ENCODE data around the gene ZNF256.

ZNF256 gene

GRCh38 chr19:57947419-57948134 is at the start of gene ZNF256:
TSS of gene ZNF256 (minus strand) at chr19:57947706. CDS start at chr19:57947474, 232 bp downstream.
- peak; percentile 95 for DNase-seq

DNA sequence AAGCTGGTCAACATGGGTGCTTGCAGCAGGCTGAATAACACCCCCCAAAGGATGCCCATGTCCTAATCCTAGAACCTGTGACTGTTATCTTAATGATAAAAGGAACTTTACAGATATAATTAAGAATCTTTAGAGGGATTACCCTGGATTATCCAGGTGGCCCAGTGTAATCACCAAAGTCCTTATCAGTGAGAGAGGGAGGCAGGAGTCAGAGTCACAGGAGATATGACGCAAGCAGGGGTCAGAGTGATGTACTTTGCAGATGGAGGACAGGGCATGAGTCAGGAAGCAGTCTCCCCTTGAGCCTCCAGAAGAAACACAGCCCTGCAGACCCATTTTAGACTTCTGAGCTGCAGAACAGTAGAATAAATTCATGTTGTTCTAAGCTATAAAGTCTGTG is 45.3 kb upstream of the ZNF256 start:
- DNase-seq = no peak

DNA sequence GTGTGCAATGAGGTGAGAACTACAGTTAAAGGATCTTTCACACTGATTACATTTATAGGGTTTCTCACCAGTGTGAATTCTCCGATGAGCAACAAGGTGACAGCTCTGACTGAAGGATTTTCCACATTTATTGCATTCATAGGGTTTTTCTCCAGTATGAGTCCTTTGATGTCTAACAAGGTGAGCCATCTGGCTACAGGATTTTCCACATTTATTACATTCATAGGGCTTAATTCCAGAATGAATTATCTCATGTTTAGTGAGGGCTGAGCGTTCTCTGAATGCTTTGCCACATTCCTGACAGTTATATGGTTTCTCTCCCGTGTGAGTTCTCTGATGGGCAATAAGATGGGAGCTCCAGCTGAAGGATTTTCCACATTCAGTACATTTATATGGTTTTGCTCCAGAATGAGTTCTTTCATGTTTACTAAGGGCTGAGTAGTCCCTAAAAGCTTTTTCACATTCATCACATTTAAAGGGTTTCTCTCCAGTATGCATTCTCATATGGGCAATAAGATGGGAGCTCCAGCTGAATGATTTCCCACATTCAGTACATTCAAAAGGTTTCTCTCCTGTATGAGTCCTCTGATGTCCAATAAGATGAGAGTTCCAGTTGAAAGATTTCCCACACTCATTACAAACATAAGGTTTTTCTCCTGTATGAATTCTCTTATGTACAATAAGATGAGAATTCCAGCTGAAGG is 31.2 kb upstream of the ZNF256 start:
- no peak for DNase-seq

GRCh38 chr19:57974434-57974833 is 26.9 kb upstream of the ZNF256 start, which contains the start of gene C19orf18:
TSS of gene C19orf18 (minus strand) at chr19:57974534. CDS start at chr19:57974432, 102 bp downstream.
- no peak for DNase-seq

GRCh38 chr19:57964761-57965160 is 17.3 kb upstream of the ZNF256 start:
- DNase-seq = no peak

DNA sequence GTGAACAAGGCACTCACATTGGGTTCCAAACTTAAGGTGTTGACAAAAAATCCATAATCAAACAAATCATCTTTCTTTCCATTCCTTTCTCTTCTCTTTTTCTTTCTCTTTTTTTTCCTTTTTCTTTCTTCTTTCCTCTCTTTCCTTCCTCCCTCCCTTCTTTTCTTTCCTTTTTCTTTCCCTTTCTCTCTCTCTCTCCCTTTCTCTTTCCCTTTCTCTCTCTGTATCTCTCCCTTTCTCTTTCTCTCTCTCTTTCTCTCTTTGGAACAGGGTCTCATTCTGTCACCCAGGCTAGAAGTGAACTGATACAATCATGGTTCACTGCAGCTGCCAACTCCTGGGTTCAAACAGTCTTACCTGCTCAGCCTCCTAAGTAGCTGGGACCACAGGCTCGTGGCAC is 14.3 kb upstream of the ZNF256 start:
- DNase-seq = no peak

- DNase-seq = no peak
Observed at GRCh38 chr19:57954996-57955395, 7.5 kb upstream of the ZNF256 start.

- DNase-seq = no peak
Observed at GRCh38 chr19:57949702-57950101, 2.2 kb upstream of the ZNF256 start.

DNA sequence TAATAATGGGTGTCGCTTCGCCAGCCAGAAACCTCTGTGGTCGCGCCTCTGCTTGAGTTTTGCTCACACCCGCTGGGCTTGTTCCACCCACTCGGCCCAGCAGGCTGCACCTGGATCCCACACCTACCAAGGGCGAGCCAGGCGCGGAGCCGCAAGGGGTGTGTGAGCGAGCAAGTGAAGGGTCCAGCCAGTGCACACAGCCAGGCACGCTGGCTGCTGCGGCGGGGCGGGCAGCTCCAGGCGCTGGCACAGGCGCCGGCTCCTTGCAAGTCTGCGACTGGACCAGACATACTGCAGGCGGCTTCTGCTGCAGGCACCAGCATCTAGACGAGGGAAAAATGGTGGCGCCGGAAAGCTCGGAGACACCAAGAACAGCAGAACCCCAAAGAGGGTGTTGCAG is 1.8 kb upstream of the ZNF256 start:
- no peak for DNase-seq

DNA sequence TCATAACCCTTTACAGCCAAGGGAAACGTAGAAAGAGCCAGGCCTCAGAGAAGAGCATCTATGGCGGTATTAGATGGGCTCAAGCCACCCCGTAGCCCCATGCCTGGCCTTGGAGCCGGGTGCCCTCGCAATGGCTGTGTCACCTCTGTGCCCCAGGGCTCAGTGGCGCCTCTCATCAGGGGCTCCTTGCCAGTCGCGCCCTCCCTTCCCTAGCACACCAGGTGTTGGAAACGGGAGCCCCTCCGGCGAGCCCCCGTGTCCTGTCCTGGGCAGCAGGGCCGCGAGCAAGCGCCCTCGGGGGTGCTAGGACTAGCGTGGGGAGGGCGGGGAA is 453 bp downstream of the ZNF256 start:
- DNase-seq = no peak

DNA sequence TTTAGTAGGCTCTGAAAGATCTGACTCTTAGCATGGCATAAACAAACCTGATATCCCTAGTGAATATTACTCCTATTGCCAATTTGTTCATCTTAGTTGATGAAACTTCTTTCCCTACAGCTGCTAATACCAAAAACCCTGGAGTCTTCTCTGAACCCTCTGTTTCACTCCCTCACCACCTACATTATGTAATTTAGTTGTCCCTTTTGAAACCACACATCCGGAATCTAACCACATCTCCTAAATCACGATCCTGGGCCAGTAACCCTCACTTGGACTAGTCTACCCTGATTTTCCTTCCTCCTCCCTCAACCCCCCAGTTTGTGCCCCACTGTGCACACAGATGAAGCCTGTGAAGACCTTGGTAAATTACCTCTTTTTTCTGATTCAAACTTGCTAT is 1.2 kb downstream of the ZNF256 start:
- DNase-seq = no peak

GRCh38 chr19:57941593-57941992 is 5.9 kb downstream of the ZNF256 start:
- no peak for DNase-seq

GRCh38 chr19:57935731-57936130 is 11.8 kb downstream of the ZNF256 start:
- DNase-seq = no peak

GRCh38 chr19:57934820-57935665 is 12.5 kb downstream of the ZNF256 start, which contains the start of gene ZNF418:
TSS of gene ZNF418 (minus strand) at chr19:57935402. CDS start at chr19:57933822, 1,580 bp downstream.
- DNase-seq = no peak

- no peak for DNase-seq
Observed at GRCh38 chr19:57927587-57927986, 19.9 kb downstream of the ZNF256 start.

DNA sequence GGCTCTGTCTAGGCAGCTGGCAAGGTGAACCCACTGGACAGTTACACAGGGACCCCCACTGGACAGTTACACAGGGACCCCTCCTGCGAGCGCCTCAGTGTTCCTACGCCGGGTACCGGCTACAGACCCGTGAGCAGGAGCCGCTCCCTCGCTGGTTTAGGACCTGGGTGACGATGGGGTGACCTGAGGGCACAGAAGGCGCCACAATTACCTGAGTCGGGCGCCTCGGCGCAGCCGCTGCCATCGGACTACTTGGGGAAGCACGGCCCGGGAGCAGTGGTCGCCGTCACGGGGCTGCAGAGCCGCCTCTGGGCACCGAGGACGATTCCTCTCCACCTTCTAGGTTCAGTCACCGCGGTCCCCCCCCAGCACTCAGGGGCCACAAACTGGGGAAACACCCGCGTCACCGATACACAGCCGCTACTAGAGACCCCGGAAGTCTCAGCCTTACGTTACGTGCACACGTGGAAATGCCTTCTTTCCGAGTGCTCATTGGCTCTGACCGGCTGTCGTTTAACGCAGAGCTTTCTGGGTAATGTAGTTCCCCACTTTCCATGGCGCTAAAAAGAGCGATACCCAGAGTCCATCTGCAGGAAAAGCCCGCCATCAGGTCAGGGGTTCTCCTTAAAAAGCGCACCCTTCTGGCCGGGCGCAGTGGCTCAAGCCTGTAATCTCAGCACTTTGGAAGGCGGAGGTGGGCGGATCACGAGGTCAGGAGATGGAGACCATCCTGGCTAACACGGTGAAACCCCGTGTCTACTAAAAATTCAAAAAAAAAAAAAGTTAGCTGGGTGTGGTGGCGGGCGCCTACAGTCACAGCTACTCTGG is 31.1 kb downstream of the ZNF256 start, which contains the start of gene ZNF417:
TSS of gene ZNF417 (minus strand) at position 425 of the 828 bp plus-strand sequence. CDS start at position 244, 181 bp downstream.
- DNase-seq = peak; percentile 94

DNA sequence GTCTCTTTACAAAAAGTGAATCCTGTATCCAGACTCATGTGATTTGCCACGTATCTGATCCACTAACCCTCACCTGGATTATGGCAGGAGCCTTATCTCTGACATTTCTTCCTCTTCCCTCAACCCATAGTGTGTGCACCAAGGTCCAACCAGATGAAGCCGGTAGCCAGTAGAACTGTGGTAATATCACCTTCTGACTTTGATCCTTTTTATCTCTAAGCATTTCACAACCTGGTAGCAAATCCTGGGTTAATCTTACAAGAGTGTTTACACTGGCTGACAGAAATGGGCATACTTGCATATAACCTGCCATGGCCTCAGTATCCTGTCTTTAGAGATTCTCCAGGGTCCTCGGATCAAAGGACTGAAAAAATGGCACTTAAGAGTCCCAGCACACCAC is 33.0 kb downstream of the ZNF256 start:
- DNase-seq = no peak

DNA sequence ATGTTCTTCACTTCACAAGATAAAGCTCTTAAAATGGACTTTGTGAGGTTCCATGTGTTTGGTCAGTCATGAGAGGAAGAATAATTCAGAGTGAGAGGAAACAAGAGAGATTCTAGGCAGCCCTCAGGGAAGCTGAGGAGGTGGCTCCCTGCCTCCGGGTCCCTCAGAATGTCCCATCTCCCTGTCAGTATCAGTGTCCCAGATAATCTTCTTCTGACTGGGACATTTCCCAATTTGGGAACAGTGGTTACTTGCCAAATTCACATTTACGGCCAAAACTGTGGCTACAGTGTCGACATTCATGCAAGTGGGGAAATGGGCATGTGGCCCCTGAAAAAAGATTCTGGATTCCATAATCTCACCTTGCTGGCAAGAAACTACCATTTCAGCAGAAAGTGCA is 40.1 kb downstream of the ZNF256 start:
- no peak for DNase-seq

DNA sequence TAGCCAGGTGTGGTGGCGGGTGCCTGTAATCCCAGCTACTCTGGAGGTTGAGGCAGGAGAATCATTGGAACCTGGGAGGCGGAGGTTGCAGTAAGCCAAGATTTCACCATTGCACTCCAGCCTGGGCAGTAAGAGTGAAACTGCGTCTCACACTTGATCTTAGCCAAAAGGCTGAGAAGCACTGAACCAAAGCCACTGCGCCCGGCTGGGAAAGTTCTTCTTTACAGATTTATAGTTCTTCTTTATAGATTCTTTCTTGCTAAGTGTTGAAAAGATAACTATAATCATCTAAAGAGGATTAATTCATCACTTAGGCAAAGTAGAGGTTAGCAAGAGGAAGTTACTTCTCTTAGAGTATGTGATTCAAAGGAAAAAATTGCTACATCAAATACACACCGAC is 42.2 kb downstream of the ZNF256 start:
- no peak for DNase-seq

DNA sequence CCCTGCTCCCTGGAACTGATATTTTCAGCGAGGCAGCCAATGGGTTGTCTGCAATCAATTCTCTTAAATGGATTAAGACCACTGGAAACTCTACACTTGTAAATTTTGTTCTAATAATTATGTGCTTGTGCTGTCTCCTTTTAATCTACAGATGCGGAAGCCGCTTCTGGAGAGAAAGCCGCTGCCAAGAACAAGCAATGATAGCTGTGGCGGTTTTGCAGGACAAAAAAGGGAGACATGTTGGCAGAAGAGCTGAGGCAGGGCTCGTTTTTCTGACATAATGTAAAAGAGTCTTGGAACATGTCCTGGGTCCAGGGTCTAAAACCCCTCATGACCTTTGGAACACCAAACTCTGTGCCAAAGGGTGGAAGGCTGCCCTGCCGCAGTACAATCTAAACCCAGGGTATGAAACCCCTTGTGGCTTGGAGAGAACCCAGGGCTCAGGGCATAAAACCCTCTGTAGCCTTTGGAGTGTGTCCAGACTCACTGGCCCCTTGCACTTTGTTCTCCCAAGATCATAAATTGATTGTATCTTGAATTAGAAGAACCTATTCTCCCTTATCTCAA is 43.8 kb downstream of the ZNF256 start:
- DNase-seq = no peak

DNA sequence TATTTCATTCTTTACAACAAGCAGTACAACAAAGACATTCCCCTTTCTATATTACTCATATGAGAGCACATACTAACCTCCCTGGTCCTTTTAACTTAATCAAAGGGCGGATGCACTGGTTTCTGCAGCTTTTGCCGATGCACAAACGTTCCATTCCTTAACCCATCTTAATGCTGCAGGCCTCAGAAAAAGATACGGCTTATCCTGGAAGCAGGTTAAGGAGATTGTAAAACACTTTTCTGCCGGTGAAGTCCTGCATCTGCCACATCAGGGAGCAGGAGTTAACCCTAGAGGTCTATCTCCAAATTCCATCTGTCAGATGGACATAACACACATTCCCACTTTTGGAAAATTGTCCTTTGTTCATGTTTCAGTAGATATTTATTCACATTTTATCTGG is 47.2 kb downstream of the ZNF256 start:
- no peak for DNase-seq

Data from NCI-H345 (cell line).